Measurements from ENCODE around the gene IL1RAPL2. TPM values are rescaled to one million over a fixed set of nuclear protein-coding genes. Genes with fewer than 3 reads are reported as not detected.
"Not testable (repeated sequence)": the region's sequence is repeated elsewhere in the genome, so short reads cannot be mapped to it uniquely, and the experiment has no call there.

The IL1RAPL2 gene
- total RNA-seq, 1 experiment from 2014 or later: not detected

DNA sequence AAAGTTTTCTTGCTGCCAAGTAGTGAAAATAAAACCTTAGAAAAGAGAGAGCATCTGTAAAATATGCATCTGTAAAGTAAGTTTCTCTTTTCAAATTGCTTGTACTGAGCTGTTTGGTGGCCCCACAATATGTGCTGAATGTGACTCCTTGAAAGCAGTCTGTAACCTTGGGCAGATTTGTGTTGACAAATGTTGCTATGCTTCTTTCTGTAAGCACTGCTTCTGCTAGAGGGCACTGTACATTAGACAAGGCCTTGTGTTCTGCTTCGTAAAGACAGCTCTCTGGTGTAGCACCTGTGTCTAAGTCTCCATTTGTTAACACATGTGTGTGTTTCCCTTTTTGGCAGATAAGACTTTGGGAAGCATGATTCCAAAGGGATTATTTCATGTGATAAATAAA is 1199.7 kb downstream of the IL1RAPL2 start:
- no peak for DNase-seq (ENCODE audit: low read depth)

DNA sequence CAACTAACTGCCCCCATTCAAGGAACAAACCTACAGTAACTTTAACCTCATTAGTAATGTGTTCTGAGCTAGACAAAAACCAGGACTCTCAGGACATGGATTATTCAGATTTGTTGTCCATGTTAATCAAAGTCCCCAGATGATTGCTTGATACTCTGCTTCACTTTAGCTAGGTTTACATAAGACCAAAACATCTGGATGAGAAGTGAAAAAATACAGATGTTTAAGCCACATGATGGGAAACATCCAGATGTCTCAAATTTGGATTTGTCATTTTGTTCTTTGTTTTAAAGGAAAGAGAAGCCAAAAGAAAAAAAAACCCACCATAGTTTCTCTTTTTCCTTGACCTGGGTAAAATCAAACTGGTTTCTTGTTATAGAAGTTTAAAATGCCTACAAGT is 1207.8 kb downstream of the IL1RAPL2 start:
- DNase-seq (ENCODE audit: low read depth): no peak

DNA sequence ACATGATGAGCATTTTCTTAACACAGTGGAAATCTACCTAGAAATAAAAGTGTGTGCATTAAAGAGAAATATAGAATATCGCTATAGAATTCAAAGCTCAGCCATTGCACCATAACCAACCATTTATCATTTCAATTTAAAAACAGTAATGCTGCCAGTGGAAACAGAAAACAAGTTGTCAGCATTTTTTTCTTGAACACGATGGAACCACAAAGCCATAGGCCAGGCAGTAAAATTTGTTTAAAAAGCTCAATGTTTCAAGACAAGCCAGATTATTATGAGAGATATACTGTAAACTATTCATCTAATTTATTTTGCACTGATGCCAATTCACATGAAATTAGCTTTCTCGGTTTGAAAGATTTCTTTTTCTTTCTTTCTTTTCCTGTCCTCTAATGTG is 1209.7 kb downstream of the IL1RAPL2 start:
- DNase-seq (ENCODE audit: low read depth): no peak

DNA sequence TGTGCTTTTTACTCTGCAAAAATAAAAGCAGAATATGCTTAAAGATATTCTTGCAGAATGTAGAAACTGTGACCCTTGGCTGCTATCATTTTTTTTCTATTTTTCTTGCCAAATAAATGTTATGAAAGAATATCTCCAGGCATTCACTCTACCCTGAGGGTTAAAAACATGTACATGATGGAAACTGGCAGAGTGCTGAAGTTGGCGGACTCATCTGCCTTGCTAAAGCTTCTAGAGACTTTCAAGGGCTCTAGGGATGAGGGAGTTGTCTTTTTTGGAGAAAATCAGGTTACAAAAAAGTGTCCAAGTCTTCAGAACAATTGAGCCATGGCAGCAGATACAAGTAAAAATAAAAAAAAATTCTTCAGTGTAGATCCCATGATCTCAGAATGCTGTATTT is 1215.8 kb downstream of the IL1RAPL2 start:
- no peak for DNase-seq (ENCODE audit: low read depth)

DNA sequence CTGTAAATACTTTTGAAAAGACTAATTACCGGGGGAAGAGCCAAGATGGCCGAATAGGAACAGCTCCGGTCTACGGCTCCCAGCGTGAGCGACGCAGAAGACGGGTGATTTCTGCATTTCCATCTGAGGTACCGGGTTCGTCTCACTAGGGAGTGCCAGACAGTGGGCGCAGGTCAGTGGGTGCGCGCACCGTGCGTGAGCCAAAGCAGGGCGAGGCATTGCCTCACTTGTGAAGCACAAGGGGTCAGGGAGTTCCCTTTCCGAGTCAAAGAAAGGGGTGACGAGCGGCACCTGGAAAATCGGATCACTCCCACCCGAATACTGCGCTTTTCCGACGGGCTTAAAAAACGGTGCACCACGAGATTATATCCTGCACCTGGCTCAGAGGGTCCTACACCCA is 1230.9 kb downstream of the IL1RAPL2 start:
- not testable (repeated sequence) for DNase-seq (ENCODE audit: low read depth)

DNA sequence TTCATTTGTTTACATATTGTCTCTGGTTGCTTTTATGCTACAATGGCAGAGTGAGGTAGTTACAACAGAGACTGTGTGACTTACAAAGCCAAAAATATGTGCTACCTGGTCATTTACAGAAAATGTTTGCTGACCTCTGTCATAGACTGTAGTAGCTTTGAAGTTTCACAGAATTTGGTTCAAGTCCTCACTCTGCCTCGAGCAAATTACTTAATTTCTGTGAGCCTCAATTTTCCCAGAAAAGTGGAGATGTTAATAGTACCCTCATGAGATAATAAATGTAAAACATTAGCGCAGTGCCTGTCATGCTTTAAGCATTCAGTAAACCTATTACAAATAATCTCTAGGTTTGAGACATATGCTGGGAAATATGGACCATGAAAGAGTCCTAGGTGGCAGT is 1237.9 kb downstream of the IL1RAPL2 start:
- DNase-seq (ENCODE audit: low read depth): no peak

DNA sequence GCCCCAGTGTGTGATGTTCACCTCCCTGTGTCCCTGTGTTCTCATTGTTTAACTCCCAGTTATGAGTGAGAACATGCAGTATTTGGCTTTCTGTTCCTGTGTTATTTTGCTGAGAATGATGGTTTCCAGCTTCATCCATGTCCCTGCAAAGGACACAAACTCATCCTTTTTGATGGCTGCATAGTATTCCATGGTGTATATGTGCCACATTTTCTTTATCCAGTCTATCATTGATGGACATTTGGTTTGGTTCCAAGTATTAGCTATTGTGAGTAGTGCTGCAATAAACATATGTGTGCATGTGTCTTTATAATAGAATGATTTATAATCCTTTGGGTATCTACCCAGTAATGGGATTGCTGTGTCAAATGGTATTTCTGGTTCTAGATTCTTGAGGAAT is 1239.7 kb downstream of the IL1RAPL2 start:
- DNase-seq (ENCODE audit: low read depth): not testable (repeated sequence)

DNA sequence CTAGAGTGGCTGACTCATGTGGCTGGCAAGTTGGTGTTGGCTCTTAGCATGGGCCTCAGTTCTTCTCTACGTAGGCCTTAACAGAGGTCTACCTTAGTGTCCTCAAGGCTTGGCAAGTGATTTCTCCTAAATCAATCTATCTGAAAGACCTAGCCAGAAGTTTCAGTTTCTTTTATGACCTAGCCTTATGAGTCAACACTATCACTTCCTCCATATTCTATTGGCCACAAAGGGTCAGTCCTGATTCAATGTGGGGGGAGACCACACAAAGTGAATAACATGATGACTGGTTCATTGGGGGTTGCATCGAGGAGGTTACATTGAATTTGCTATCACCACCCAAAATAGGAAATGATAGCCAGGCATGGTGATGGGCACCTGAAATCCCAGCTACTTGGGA is 1250.5 kb downstream of the IL1RAPL2 start:
- DNase-seq (ENCODE audit: low read depth): peak; percentile 0

Small RNAs within 50 kb of the gene (small RNA-seq; reads per million reads assigned to genes)
- not detected for gene RNU6-207P
